Measurements from ENCODE around the gene USH2A. TPM values are rescaled to one million over a fixed set of nuclear protein-coding genes. Genes with fewer than 3 reads are reported as not detected.
A peak's percentile ranks its signal among the peaks of the same experiment; 100 is the strongest.

Gene USH2A
- total RNA-seq, 1 donor from 2014 or later, result not detected

DNA sequence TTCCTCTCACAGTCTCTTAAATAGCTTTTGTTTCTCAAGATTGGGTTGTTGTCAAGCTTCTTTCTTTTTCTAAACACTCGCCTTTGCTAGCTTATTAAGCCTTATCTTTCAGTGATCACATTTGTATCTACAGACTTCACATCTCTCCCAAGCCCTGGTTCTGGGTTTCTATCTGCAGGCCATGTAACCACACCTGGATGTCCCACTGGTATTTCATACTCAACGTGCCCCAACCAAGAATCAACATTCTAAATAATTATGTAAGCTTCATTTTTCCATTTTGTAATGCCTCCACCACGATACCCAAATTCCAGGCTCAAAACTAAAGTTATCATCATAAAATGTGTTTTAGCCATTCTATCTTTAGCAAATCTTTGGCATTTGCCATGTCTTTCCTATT lies 372.2 kb downstream of the USH2A start:
- no peak for DNase-seq (ENCODE audit: low read depth)
- no peak for TF ChIP-seq CTCF (conservative IDR thresholded peaks at IDR 0.05; ENCODE audit: low read depth, low read length)
- no peak overlapping the region for H3K4me3 ChIP-seq (ENCODE audit: low read depth, low read length)

DNA sequence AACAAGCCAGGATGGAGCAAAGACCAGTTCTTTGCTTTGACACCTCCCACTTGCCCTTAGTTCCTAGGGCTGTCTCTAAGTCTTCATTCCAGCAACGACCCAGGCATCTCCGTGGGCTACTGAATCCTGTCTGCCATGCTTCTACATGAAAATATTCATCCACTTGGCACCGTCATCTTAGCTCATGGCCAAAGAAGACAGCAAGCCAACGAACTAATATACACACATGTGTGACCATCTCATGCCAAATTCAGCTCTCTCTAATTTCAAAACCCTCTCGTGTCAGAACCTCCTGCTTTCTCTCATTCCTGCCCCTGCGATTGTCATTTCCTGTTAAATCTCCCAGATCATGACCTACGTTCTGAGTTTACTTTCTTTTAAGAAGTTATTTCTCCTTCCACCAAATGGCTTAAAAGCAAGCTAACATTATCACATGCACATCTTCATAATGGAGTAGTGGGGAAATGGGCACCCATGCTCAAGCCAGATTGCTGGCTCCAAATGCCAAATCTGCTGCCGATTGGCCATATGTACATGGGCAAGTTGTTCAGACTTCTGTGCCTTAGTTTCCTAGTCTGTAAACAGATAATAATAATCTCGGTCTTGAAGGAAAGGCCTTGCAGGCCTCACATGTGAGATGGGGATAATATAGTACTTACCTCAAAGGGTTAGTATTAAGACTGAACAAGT lies 373.4 kb downstream of the USH2A start:
- no peak for TF ChIP-seq CTCF (conservative IDR thresholded peaks at IDR 0.05; ENCODE audit: low read depth, low read length)
- H3K4me3 ChIP-seq (ENCODE audit: low read depth, low read length), result no peak overlapping the region
- no peak for DNase-seq (ENCODE audit: low read depth)

- no peak for DNase-seq (ENCODE audit: low read depth)
- no peak for TF ChIP-seq CTCF (conservative IDR thresholded peaks at IDR 0.05; ENCODE audit: low read depth, low read length)
- no peak overlapping the region for H3K4me3 ChIP-seq (ENCODE audit: low read depth, low read length)
Observed at GRCh38 chr1:216047811-216048572, 375.3 kb downstream of the USH2A start.

GRCh38 chr1:216046336-216046735 lies 376.9 kb downstream of the USH2A start:
- no peak for TF ChIP-seq CTCF (conservative IDR thresholded peaks at IDR 0.05; ENCODE audit: low read depth, low read length)
- DNase-seq (ENCODE audit: low read depth), result no peak
- no peak overlapping the region for H3K4me3 ChIP-seq (ENCODE audit: low read depth, low read length)

GRCh38 chr1:216045400-216045799 lies 377.8 kb downstream of the USH2A start:
- peak; percentile 98 for DNase-seq (ENCODE audit: low read depth)
- no peak for TF ChIP-seq CTCF (conservative IDR thresholded peaks at IDR 0.05; ENCODE audit: low read depth, low read length)
- no peak overlapping the region for H3K4me3 ChIP-seq (ENCODE audit: low read depth, low read length)

DNA sequence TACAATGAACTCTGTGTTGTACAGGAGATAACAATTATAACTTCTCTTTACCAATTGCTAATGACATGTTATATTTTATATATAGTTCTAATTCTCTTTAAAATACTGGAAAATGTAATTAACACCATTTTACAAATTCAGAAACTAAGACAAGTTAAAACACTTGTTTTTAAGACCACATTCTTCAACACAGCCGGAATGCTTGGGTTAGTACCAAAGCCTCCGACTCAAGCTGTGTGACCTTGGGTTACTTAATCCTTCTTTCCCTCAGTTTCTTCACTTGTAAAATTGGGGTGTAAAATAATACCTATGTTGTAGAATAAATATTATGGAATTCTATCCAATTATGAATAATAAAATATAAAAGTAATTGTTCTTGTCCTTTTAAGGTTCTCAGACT lies 378.7 kb downstream of the USH2A start:
- no peak overlapping the region for H3K4me3 ChIP-seq (ENCODE audit: low read depth, low read length)
- DNase-seq (ENCODE audit: low read depth), result no peak
- TF ChIP-seq CTCF (conservative IDR thresholded peaks at IDR 0.05; ENCODE audit: low read depth, low read length), result no peak

Data from epithelial cell of proximal tubule (primary cell).